IMR-90 (cell line): ENCODE measurements around the gene EVA1C. TPM values are rescaled to one million over a fixed set of nuclear protein-coding genes. Genes with fewer than 3 reads are reported as not detected.

Source experiments
- ATAC-seq: fragments of 200-7000 bp; cut with Tn5 transposase; 2 replicates; pipeline ENCODE4 v1.9.1; 2020; ENCODE audit warnings: low read depth, mild to moderate bottlenecking, moderate library complexity
- BruUV-seq: library from RNA; stranded (reverse); fragments of 400-500 nt; replicated peaks from 2 replicates; lab custom pipeline; 2021; lab: Mats Ljungman, UMichigan
- CTCF ChIA-PET: fragments of 300-600 bp; formaldehyde crosslinking; extraction: SDS; loops from one replicate; lab custom pipeline; 2021; ENCODE audit warnings: antibody characterized with exemption; lab: Yijun Ruan, JAX
- POLR2A ChIA-PET: fragments of 300-600 bp; sonication (Branson Sonifier 250); formaldehyde crosslinking; loops from one replicate; lab custom pipeline; 2022; ENCODE audit warnings: antibody characterized with exemption; ENCODE audit not compliant: unreplicated experiment; lab: Charles Lee
- DNase-seq: peaks from one replicate; pipeline ENCODE4 v3.0.0; 2013
- H2AFZ ChIP-seq: replicated peaks from 2 replicates; pipeline ENCODE3; 2013; ENCODE audit warnings: low read length, mild to moderate bottlenecking; ENCODE audit not compliant: poor library complexity
- H2AK5ac ChIP-seq: 2 replicates; pipeline ENCODE4 v1.6.1; 2013; ENCODE audit warnings: low read depth, low read length, inconsistent platforms
- H2AK9ac ChIP-seq: replicated peaks from 2 replicates; pipeline ENCODE3; 2013; ENCODE audit warnings: mild to moderate bottlenecking, low read depth, low read length, moderate library complexity; ENCODE audit not compliant: poor library complexity
- H2BK120ac ChIP-seq: 2 replicates; pipeline ENCODE4 v1.6.1; 2013; ENCODE audit warnings: low read depth, low read length, inconsistent platforms
- H2BK15ac ChIP-seq: 3 replicates; pipeline ENCODE4 v1.6.1; 2013; ENCODE audit warnings: low read depth, low read length, inconsistent platforms
- H2BK20ac ChIP-seq: 2 replicates; pipeline ENCODE4 v1.6.1; 2013; ENCODE audit warnings: low read depth, mild to moderate bottlenecking, inconsistent platforms, low read length, moderate library complexity
- H2BK5ac ChIP-seq: 2 replicates; pipeline ENCODE4 v1.6.1; 2013; ENCODE audit warnings: mild to moderate bottlenecking, low read depth, low read length, inconsistent platforms; ENCODE audit not compliant: poor library complexity, severe bottlenecking
- H3K14ac ChIP-seq: replicated peaks from 2 replicates; pipeline ENCODE4 v1.6.1; 2013; ENCODE audit warnings: low read depth, low read length, inconsistent platforms
- H3K18ac ChIP-seq: 2 replicates; pipeline ENCODE4 v1.6.1; 2013; ENCODE audit warnings: low read depth, low read length, control low read depth
- H3K23ac ChIP-seq: 2 replicates; pipeline ENCODE4 v1.6.1; 2013; ENCODE audit warnings: low read depth, low read length, inconsistent platforms
- H3K27ac ChIP-seq: 2 replicates; pipeline ENCODE4 v1.5.1; 2013; ENCODE audit warnings: mild to moderate bottlenecking, control low read depth, low read length; ENCODE audit not compliant: insufficient read depth
- H3K27me3 ChIP-seq: 2 replicates; pipeline ENCODE4 v1.6.1; 2013; ENCODE audit warnings: low read length; ENCODE audit not compliant: control insufficient read depth, insufficient read depth
- H3K36me3 ChIP-seq: 2 replicates; pipeline ENCODE4 v1.6.1; 2013; ENCODE audit warnings: low read length, mixed read lengths; ENCODE audit not compliant: control insufficient read depth, insufficient read depth
- H3K4ac ChIP-seq: 2 replicates; pipeline ENCODE4 v1.6.1; 2013; ENCODE audit warnings: low read depth, low read length, inconsistent platforms
- H3K4me1 ChIP-seq: 2 replicates; pipeline ENCODE4 v1.6.1; 2013; ENCODE audit warnings: low read length, mixed read lengths; ENCODE audit not compliant: control insufficient read depth, insufficient read depth
- H3K4me2 ChIP-seq: 2 replicates; pipeline ENCODE4 v1.6.1; 2013; ENCODE audit warnings: low read depth, mild to moderate bottlenecking, control low read depth, low read length, moderate library complexity
- H3K4me3 ChIP-seq: 2 replicates; pipeline ENCODE4 v1.5.1; 2013; ENCODE audit warnings: low read depth, mild to moderate bottlenecking, control low read depth, low read length, moderate library complexity; ENCODE audit not compliant: insufficient read depth
- H3K56ac ChIP-seq: 2 replicates; pipeline ENCODE4 v1.6.1; 2013; ENCODE audit warnings: low read length, inconsistent platforms; ENCODE audit not compliant: insufficient read depth; ENCODE audit errors: extremely low read depth
- H3K79me1 ChIP-seq, 2 experiments: 2 replicates each; pipeline ENCODE4 v1.6.1; 2013; ENCODE audit warnings: low read length in 2 of 2, inconsistent platforms in 1 of 2, low read depth in 1 of 2
- H3K9ac ChIP-seq: 2 replicates; pipeline ENCODE4 v1.6.1; 2013; ENCODE audit warnings: low read depth, low read length, control low read depth
- H3K9me1 ChIP-seq: 2 replicates; pipeline ENCODE4 v1.6.1; 2013; ENCODE audit warnings: low read length, inconsistent platforms; ENCODE audit not compliant: insufficient read depth
- H3K9me3 ChIP-seq: 2 replicates; pipeline ENCODE4 v1.6.1; 2013; ENCODE audit warnings: low read length; ENCODE audit not compliant: control insufficient read depth, insufficient read depth
- H4K20me1 ChIP-seq: 2 replicates; pipeline ENCODE4 v1.6.1; 2013; ENCODE audit warnings: low read length, inconsistent platforms; ENCODE audit not compliant: insufficient read depth
- H4K5ac ChIP-seq: 2 replicates; pipeline ENCODE4 v1.6.1; 2013; ENCODE audit warnings: mild to moderate bottlenecking, low read depth, low read length, control low read depth
- H4K8ac ChIP-seq, 2 experiments: 2 replicates each; pipeline ENCODE4 v1.6.1; 2013; ENCODE audit warnings: low read depth in 2 of 2, low read length in 2 of 2, control low read depth in 1 of 2, inconsistent platforms in 1 of 2
- H4K91ac ChIP-seq: 2 replicates; pipeline ENCODE4 v1.6.1; 2013; ENCODE audit warnings: low read depth, low read length, inconsistent platforms; ENCODE audit not compliant: insufficient read depth
- CEBPB ChIP-seq: IDR thresholded peaks from 2 replicates; pipeline ENCODE4 v1.6.1; 2012; ENCODE audit warnings: low read depth, low read length, improper control_type of control experiment
- CTCF ChIP-seq: conservative IDR thresholded peaks from 2 replicates; pipeline ENCODE4 v1.5.1; 2012; ENCODE audit warnings: mild to moderate bottlenecking, low read depth, low read length, improper control_type of control experiment
- ELK1 ChIP-seq: fragments of 150-350 bp; IDR thresholded peaks from 2 replicates; pipeline ENCODE4 v1.6.1; 2016; ENCODE audit warnings: low read depth, mild to moderate bottlenecking, low read length, moderate library complexity, borderline replicate concordance
- FOS ChIP-seq: fragments of 150-350 bp; IDR thresholded peaks from 2 replicates; pipeline ENCODE4 v1.6.1; 2016; ENCODE audit warnings: low read depth, low read length
- MXI1 ChIP-seq: IDR thresholded peaks from 2 replicates; pipeline ENCODE4 v1.6.1; 2012; ENCODE audit warnings: low read depth, mild to moderate bottlenecking, low read length, moderate library complexity, borderline replicate concordance
- NFE2L2 ChIP-seq: fragments of 150-350 bp; IDR thresholded peaks from 2 replicates; pipeline ENCODE4 v1.6.1; 2016; ENCODE audit warnings: low read depth, mild to moderate bottlenecking, low read length
- RCOR1 ChIP-seq: IDR thresholded peaks from 2 replicates; pipeline ENCODE4 v1.6.1; 2012; ENCODE audit warnings: mild to moderate bottlenecking, low read length, improper control_type of control experiment; ENCODE audit not compliant: insufficient replicate concordance
- RFX5 ChIP-seq: IDR thresholded peaks from 2 replicates; pipeline ENCODE4 v1.8.0; 2012; ENCODE audit warnings: low read depth, mild to moderate bottlenecking, low read length, moderate library complexity
- SMC3 ChIP-seq: fragments of 150-350 bp; IDR thresholded peaks from 2 replicates; pipeline ENCODE4 v1.6.1; 2016; ENCODE audit warnings: low read depth, mild to moderate bottlenecking, antibody characterized with exemption, low read length, moderate library complexity
- WGBS, 2 experiments: methylation state at CpG; one replicate each; pipeline versions ENCODE4 v1.1.5 to v1.1.7; 2013; ENCODE audit warnings: missing lambda C conversion rate in 2 of 2; ENCODE audit not compliant: insufficient read length in 1 of 2; ENCODE audit errors: extremely low coverage in 2 of 2; 5-methylcytosine and 5-hydroxymethylcytosine counted together
- dilution Hi-C: fragments of 300-500 bp; cut with HindIII; formaldehyde crosslinking; loops from one replicate; pipeline ENCODE4 v1.14.3; 2018; ENCODE audit warnings: low sequenced_read_pairs; ENCODE audit not compliant: unreplicated experiment
- in situ Hi-C: fragments of 300-500 bp; cut with MboI; formaldehyde crosslinking; loops from 3 replicates; pipeline ENCODE4 v1.14.3; 2019; ENCODE audit warnings: low sequenced_read_pairs, inconsistent platforms, mixed read lengths
- intact Hi-C: fragments of 100-400 bp; cut with micrococcal nuclease; formaldehyde crosslinking; loops from 2 replicates; pipeline ENCODE4 v1.10.0; 2022
- polyA plus RNA-seq, 3 experiments: library from polyadenylated mRNA; depleted of rRNA; stranded (reverse); fragments of >200 nt; gene quantifications; 2 replicates each; pipeline ENCODE4 v1.2.3, GENCODE V29; 2012; ENCODE audit warnings: low replicate concordance in 1 of 3
- total RNA-seq: library from RNA; depleted of rRNA; stranded (reverse); fragments of >200 nt; gene quantifications from 2 replicates; pipeline ENCODE4 v1.2.3, GENCODE V29; 2012
- TF ChIP-seq, protein P1 (sequence below): fragments of 150-350 bp; IDR thresholded peaks from 2 replicates; pipeline ENCODE4 v1.6.1; 2017; ENCODE audit warnings: mild to moderate bottlenecking, antibody characterized with exemption, low read length, low read depth

The EVA1C gene
- total and polyA plus RNA-seq, 2 of the 4 experiments (the other 2 are of a cell fraction) = 0.72 to 1.1 TPM

GRCh38 chr21:32386195-32386870 is 26.2 kb upstream of the EVA1C start:
- H4K5ac ChIP-seq = peak overlapping the region; percentile 59; the same call in 1 of the 2 replicates
- H2BK120ac ChIP-seq = no peak overlapping the region
- DNase-seq (no peak), ATAC-seq (no peak)
- peaks cover 12% of the 10 kb centered on the region for H3K4me1 ChIP-seq
- dilution Hi-C loops (no loop called here), in situ Hi-C loops (loop anchor here (25.0 kb wide), 1 partner anchor 351 kb away; the partner anchor contains the start of gene SYNJ1), intact Hi-C loops (no loop called here)
- POLR2A ChIA-PET = interaction anchor here (0.5 kb wide), 1 partner anchor 13 kb away, joined by 3 read pairs; no protein-coding TSS in a partner anchor
- CTCF ChIA-PET = interaction anchor here (1.4 kb wide), 1 partner anchor 214 kb away, joined by 3 read pairs; no protein-coding TSS in a partner anchor
- H3K9me3 ChIP-seq = no peaks in the 10 kb centered on the region
- H3K56ac ChIP-seq = no peak overlapping the region
- peak overlapping the region; percentile 46 for H2BK5ac ChIP-seq
- H3K14ac ChIP-seq = peak overlapping the region; percentile 31; the same call in 1 of the 2 replicates
- no peak for TF ChIP-seq RCOR1
- TF ChIP-seq, protein P1, sequence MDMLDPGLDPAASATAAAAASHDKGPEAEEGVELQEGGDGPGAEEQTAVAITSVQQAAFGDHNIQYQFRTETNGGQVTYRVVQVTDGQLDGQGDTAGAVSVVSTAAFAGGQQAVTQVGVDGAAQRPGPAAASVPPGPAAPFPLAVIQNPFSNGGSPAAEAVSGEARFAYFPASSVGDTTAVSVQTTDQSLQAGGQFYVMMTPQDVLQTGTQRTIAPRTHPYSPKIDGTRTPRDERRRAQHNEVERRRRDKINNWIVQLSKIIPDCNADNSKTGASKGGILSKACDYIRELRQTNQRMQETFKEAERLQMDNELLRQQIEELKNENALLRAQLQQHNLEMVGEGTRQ = no peak
- TF ChIP-seq CEBPB = no peak
- TF ChIP-seq MXI1 = no peak
- TF ChIP-seq RFX5 = no peak
- TF ChIP-seq SMC3 = no peak
- no peak for TF ChIP-seq FOS
- TF ChIP-seq ELK1 = no peak
- no peak for TF ChIP-seq NFE2L2
- no peak for TF ChIP-seq CTCF
- no peak overlapping the region for H3K4me2 ChIP-seq
- no peak overlapping the region for H2BK20ac ChIP-seq
- H2AK5ac ChIP-seq = no peak overlapping the region
- no peaks in the 10 kb centered on the region for H3K27me3 ChIP-seq
- BruUV-seq = no TSS peak
- H2AK9ac ChIP-seq = no peak overlapping the region
- peaks cover 25 to 80% of the 10 kb centered on the region in 2 experiments; a peak in 3 of 4 replicates for H3K79me1 ChIP-seq
- H2BK15ac ChIP-seq = no peak overlapping the region
- 0 out of 2 replicates have a peak overlapping the region, but pooled peaks have one; percentile 8 for H3K23ac ChIP-seq
- no peak overlapping the region for H3K4me3 ChIP-seq
- H3K9me1 ChIP-seq = peaks cover 10% of the 10 kb centered on the region
- H2AFZ ChIP-seq = no peak overlapping the region
- peaks cover 39% of the 10 kb centered on the region for H4K20me1 ChIP-seq
- no peak overlapping the region; the same call in 1 of the 2 replicates for H3K18ac ChIP-seq
- WGBS, 2 experiments = no CpG with 5 or more reads among the region's 6 CpGs
- no peak overlapping the region for H3K27ac ChIP-seq
- H4K91ac ChIP-seq = no peak overlapping the region
- no peak overlapping the region for H4K8ac ChIP-seq
- H3K36me3 ChIP-seq = peaks cover 25% of the 10 kb centered on the region
- H3K4ac ChIP-seq = no peak overlapping the region
- no peak overlapping the region for H3K9ac ChIP-seq
